ENCODE data around the gene CEACAM1.
"Not testable (repeated sequence)": the region's sequence is repeated elsewhere in the genome, so short reads cannot be mapped to it uniquely, and the experiment has no call there.

Gene CEACAM1

GRCh38 chr19:42512743-42513304 is 15.5 kb downstream of the CEACAM1 start:
- no peak for FAIRE-seq
- no peak for DNase-seq (ENCODE audit: low spot score)

GRCh38 chr19:42512130-42512636 is 16.1 kb downstream of the CEACAM1 start:
- no peak for DNase-seq (ENCODE audit: low spot score)
- FAIRE-seq, result no peak

- FAIRE-seq (no peak), DNase-seq (ENCODE audit: low spot score) (no peak)
Measured at GRCh38 chr19:42511340-42511739, 16.9 kb downstream of the CEACAM1 start.

- DNase-seq (ENCODE audit: low spot score), result no peak
- no peak for FAIRE-seq
Measured at GRCh38 chr19:42508892-42509444, 19.3 kb downstream of the CEACAM1 start.

DNA sequence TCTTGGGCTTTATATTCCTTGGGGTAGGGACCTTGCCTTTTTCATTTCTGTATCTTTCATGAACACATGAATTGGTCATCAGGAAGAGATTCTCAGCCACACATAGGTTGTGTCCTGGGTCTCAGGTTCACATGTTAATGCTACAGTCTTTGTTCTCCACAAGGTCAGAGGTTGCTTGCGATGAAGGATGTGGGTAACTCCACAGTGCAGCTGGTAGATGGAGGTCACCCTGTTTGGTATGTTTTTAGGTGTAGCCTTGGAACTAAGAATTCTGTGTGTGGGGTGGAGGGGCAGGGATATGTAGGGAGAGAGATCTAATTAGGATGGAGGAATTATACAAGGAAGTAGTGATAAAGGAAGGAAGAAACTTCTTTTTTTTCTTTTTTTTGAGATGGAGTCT is 23.2 kb downstream of the CEACAM1 start:
- DNase-seq (ENCODE audit: low spot score) (no peak), FAIRE-seq (no peak)

GRCh38 chr19:42501733-42502132 is 26.5 kb downstream of the CEACAM1 start:
- DNase-seq (ENCODE audit: low spot score) (no peak), FAIRE-seq (no peak)

GRCh38 chr19:42501243-42501642 is 27.0 kb downstream of the CEACAM1 start:
- DNase-seq (ENCODE audit: low spot score); FAIRE-seq: not testable (repeated sequence)

DNA sequence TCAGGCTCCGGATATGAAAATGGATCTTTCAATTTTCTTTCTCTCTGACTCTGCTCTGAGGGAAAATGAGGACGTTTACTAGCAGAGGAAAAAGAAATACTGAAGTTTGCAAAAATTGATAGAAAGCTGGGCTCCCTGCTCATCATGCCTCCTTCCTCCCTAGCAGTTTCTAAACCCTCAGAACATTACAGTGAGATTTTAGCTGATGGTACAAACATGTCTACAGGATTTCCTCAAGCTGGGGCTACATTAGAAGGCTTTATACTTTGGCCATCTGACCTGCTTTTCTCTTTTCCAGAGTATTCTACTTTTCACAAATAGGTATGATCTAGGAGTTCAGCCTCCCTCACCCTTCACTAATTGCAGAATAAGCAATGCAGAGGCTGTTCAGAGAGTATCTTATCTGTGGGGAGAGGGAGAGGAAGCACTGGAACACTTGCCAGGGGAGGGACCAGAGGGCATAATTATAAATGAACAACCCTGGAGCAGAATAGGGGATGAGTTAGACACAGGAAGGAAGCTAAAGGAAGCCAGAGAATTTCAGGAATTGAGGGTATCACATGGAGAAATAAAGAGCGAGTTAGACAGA is 30.0 kb downstream of the CEACAM1 start:
- DNase-seq (ENCODE audit: low spot score) (no peak), FAIRE-seq (no peak)

- no peak for FAIRE-seq
- DNase-seq (ENCODE audit: low spot score), result no peak
Measured at GRCh38 chr19:42497492-42498168, 30.7 kb downstream of the CEACAM1 start.

- no peak for DNase-seq (ENCODE audit: low spot score)
- FAIRE-seq, result no peak
Measured at GRCh38 chr19:42496460-42497133, 31.7 kb downstream of the CEACAM1 start.

DNA sequence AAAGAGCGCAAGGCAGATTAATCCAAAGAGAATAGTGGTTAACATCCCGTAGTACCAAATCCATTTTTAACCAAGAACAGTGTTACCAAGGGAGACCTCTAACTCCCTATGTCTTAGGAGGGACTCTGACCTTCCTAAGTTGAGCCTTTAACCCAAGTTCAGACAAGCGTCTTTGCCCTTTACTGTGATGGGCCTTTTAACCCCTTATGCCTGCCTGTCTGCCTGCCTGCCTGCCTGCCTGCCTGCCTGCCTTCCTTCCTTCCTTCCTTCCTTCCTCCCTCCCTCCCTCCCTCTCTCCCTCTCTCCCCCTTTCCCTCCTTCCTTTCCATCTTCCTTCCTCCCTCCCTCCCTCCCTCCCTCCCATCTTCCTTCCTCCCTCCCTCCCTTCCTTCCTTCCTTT is 32.6 kb downstream of the CEACAM1 start:
- FAIRE-seq (no peak), DNase-seq (ENCODE audit: low spot score) (no peak)

GRCh38 chr19:42494321-42494720 is 34.0 kb downstream of the CEACAM1 start:
- FAIRE-seq (no peak), DNase-seq (ENCODE audit: low spot score) (no peak)

DNA sequence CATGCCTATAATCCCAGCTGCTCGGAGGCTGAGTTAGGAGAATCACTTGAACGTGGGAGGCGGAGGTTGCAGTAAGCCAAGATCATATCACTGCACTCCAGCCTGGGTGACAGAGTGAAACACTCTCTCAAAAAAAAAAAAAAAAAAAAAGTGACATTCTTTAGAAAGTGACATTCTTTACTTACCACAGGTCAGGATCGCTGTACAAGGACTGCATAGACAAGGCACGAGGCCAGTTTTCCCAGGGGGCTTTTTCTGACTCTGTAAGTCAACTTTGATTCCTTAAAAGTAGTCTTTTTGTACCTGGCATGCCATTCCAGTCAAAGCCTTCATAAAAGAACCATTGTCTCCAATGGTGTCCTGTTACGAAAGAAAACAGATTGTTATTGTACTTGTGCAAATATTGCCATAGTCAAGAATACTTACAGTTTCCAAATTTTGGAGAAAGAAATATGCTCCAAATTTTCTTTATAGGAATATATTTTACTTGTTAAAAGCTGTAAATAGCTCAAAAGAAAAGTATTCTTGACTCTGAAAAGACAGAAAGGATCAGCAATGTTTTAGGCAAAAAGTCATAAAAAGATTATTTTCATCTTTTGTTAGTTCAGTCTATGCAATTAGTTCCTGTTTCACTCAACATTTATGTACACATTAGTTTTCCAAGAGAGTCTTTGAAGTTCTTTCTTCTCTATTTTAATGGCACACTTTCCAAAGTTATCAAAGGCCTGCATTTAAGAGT is 39.3 kb downstream of the CEACAM1 start:
- DNase-seq (ENCODE audit: low spot score) (no peak), FAIRE-seq (no peak)

DNA sequence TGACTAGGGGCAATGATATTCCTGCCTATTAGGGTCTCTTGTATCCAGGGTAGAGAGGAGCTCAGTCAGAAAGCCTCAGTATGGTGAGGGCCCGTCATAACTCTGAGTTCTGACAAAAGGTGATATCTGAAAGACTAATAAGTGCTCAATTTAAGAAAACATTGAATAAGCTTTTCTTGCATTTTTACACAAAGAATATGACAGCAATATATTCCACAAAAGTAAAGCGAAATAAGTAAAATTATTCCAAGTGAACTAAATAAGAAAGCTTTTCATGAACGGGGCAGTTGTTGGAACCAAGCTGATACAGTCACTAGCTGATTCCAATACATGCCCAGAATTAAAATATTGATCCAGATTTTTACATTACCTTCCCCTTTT is 40.5 kb downstream of the CEACAM1 start:
- DNase-seq (ENCODE audit: low spot score) (no peak), FAIRE-seq (no peak)

DNA sequence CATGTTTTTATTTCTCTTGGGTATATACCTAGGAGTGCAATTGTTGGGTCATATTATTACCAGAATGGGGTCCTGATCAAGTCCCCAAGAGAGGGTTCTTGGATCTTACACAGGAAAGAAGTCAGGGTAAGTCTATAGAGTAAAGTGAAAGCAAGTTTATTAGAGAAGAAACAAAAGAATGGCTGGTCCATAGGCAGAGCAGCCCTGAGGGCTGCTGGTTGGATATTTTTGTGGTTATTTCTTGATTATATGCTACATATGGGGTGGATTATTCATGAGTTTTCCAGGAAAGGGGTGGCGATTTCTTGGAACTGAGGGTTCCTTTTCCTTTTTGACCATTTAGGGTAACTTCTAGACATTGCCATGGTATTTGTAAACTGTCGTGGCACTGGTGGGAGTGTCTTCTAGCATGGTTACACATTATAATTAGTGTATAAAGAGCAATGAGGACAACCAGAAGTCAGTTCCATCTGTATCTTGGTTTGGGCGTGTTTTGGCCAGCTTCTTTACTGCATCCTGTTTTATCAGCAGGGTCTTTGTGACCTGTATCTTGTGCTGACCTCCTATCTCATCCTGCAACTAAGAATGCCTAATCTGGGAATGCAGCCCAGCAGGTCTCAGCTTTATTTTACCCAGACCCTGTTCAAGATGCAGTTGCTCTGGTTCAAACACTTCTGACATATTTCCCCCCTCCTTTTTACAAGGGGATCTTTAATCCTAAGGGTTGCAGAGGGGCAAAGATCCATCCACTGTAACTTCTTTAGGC is 41.1 kb downstream of the CEACAM1 start:
- DNase-seq (ENCODE audit: low spot score) (no peak), FAIRE-seq (no peak)

DNA sequence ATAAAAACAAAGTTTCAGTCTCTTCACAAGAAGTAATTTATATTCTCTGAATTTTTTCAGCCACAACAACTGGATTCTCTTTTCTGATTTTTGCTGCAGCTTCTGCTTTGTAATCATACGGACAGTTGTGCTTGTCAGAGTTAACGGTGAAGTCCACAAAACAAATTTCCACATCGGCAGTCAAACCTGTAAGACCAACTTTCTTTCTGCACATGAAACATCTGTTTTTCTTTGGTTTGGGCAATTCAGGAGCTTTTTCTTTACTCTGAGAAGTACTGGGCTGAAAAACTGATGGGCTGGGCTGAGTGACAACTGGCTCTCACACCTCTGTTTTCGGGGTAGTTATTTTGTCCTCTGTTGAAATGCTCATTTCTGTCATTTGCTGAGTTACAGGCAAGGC is 43.2 kb downstream of the CEACAM1 start:
- DNase-seq (ENCODE audit: low spot score); FAIRE-seq: not testable (repeated sequence)

GRCh38 chr19:42480335-42481095 is 47.8 kb downstream of the CEACAM1 start:
- FAIRE-seq, result no peak
- peak; percentile 38 for DNase-seq (ENCODE audit: low spot score)

GRCh38 chr19:42479736-42480135 is 48.5 kb downstream of the CEACAM1 start:
- FAIRE-seq, result no peak
- DNase-seq (ENCODE audit: low spot score), result no peak

DNA sequence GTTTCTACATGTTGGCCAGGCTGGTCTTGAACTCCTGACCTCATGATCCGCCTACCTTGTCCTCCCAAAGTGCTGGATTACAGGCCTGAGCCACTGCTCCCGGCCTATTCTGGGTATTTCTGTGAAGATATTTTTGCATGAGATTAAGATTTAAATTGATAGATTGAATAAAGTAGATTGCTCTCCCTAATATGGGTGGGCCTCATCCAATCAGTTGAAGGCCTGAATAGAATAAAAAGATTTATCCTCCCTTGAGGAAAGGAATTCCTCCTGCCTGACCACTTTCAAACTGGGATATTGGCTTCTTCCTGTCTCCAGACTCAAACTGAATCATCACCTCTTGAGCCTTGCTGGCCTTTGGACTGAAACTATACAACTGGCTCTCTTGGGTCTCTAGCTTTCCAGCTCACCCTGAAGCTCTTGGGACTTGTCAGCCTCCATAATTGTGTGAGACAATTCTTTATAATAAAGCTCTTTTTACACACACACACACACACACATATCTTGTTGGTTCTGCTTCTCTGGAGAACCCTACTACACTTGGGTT is 49.4 kb downstream of the CEACAM1 start:
- DNase-seq (ENCODE audit: low spot score) (no peak), FAIRE-seq (no peak)

Data from RCC 7860 (cell line).